K562 (cell line): ENCODE measurements around the gene TUT7. TPM values are rescaled to one million over a fixed set of nuclear protein-coding genes. Genes with fewer than 3 reads are reported as not detected.

Source experiments
- ARHGAP35 ChIP-seq: fragments of 450-650 bp; IDR thresholded peaks from 2 replicates; pipeline ENCODE4 v1.6.1; 2018; ENCODE audit not compliant: partially characterized antibody
- CBFB ChIP-seq: sonication (generic); formaldehyde crosslinking; IDR thresholded peaks from 2 replicates; pipeline ENCODE4 v1.4.0; 2020; ENCODE audit warnings: mild to moderate bottlenecking, missing genetic modification reagents
- CXXC5 ChIP-seq: fragments of 250-450 bp; sonication (Bioruptor Pico); IDR thresholded peaks from 2 replicates; pipeline ENCODE4 v1.8.0; 2022; ENCODE audit warnings: inconsistent platforms, mild to moderate bottlenecking, moderate library complexity
- E4F1 ChIP-seq: fragments of 250-450 bp; sonication (Bioruptor Pico); IDR thresholded peaks from 2 replicates; pipeline ENCODE4 v1.5.0; 2021; ENCODE audit warnings: mild to moderate bottlenecking, borderline replicate concordance
- HDAC8 ChIP-seq: fragments of 450-650 bp; IDR thresholded peaks from 2 replicates; pipeline ENCODE4 v1.6.1; 2016; ENCODE audit warnings: mild to moderate bottlenecking, missing genetic modification characterization, moderate library complexity, missing compliant biosample characterization
- MCM3 ChIP-seq: fragments of 450-650 bp; IDR thresholded peaks from 2 replicates; pipeline ENCODE4 v1.6.1; 2016
- MLLT1 ChIP-seq, 2 experiments: fragments of 450-650 bp; IDR thresholded peaks; 2 replicates each; pipeline ENCODE4 v1.6.1; 2016
- NRF1 ChIP-seq, 2 experiments: fragments of 450-650 bp; IDR thresholded peaks in 1 of 2; conservative IDR thresholded peaks in 1 of 2; 2 replicates each; pipeline ENCODE4 v1.6.1; 2014; ENCODE audit warnings: mild to moderate bottlenecking in 2 of 2
- POLR2A ChIP-seq: fragments of 450-650 bp; conservative IDR thresholded peaks from 2 replicates; pipeline ENCODE4 v1.6.1; 2016
- SMAD1 ChIP-seq: fragments of 150-350 bp; IDR thresholded peaks from 2 replicates; pipeline ENCODE4 v1.6.1; 2014; ENCODE audit warnings: low read length, low read depth; ENCODE audit not compliant: partially characterized antibody
- SP2 ChIP-seq: IDR thresholded peaks from 2 replicates; pipeline ENCODE4 v1.6.1; 2011; ENCODE audit warnings: mild to moderate bottlenecking, low read depth, low read length, moderate library complexity; ENCODE audit not compliant: poor library complexity, severe bottlenecking; ENCODE audit errors: extremely low read depth
- TAF9B ChIP-seq: fragments of 450-650 bp; IDR thresholded peaks from 2 replicates; pipeline ENCODE4 v1.6.1; 2018; ENCODE audit warnings: mild to moderate bottlenecking; ENCODE audit not compliant: partially characterized antibody
- TCFL5 ChIP-seq: fragments of 250-450 bp; sonication (Bioruptor Pico); conservative IDR thresholded peaks from 2 replicates; pipeline ENCODE4 v1.6.1; 2021; ENCODE audit warnings: mild to moderate bottlenecking, moderate library complexity, matching md5 sums
- ZFP91 ChIP-seq: sonication (generic); formaldehyde crosslinking; IDR thresholded peaks from 2 replicates; pipeline ENCODE4 v1.8.0; 2022; ENCODE audit warnings: mild to moderate bottlenecking, missing genetic modification reagents
- ZNF140 ChIP-seq: fragments of 250-450 bp; sonication (Bioruptor Pico); IDR thresholded peaks from 2 replicates; pipeline ENCODE4 v1.8.0; 2021; ENCODE audit warnings: moderate library complexity, mild to moderate bottlenecking, inconsistent platforms
- ZNF41 ChIP-seq: fragments of 250-450 bp; sonication (Bioruptor Pico); conservative IDR thresholded peaks from 2 replicates; pipeline ENCODE4 v1.4.0; 2020; ENCODE audit warnings: mild to moderate bottlenecking
- ZNF436 ChIP-seq: fragments of 250-450, 450-650 bp; sonication (Bioruptor Pico); formaldehyde crosslinking; IDR thresholded peaks from 2 replicates; pipeline ENCODE4 v1.7.0; 2020; ENCODE audit warnings: mild to moderate bottlenecking
- ZNF507 ChIP-seq: conservative IDR thresholded peaks from 2 replicates; pipeline ENCODE4 v1.6.1; 2017; ENCODE audit warnings: missing genetic modification characterization, missing compliant biosample characterization
- ZSCAN29 ChIP-seq: fragments of 450-650 bp; IDR thresholded peaks from 2 replicates; pipeline ENCODE4 v1.6.1; 2017
- ZZZ3 ChIP-seq: fragments of 450-650 bp; IDR thresholded peaks from 2 replicates; pipeline ENCODE4 v1.6.1; 2016; ENCODE audit warnings: antibody characterized with exemption, mild to moderate bottlenecking, moderate library complexity
- polyA plus RNA-seq, 8 experiments: library from polyadenylated mRNA; depleted of rRNA in 4 of 8; stranded (reverse) in 5 of 8; unstranded in 3 of 8; fragments of >200 nt; fragmentation: Nextera tagmentation in 2 of 8; fragmentation: Illumina TruSeq in 1 of 8; extraction: Ambion mirVana in 2 of 8; extraction: Trizol in 1 of 8; gene quantifications; 2 replicates each; pipeline versions ENCODE4 v1.2.1 to v1.2.3, GENCODE V29; 2011 to 2014; ENCODE audit warnings: inconsistent platforms in 1 of 8, missing spikeins in 1 of 8
- total RNA-seq, 7 experiments: library from RNA; depleted of rRNA in 6 of 7; stranded (reverse); fragments of >200 nt in 6 of 7; fragmentation: Illumina TruSeq in 2 of 7; extraction: Trizol in 2 of 7; gene quantifications; 2 replicates each; pipeline versions ENCODE4 v1.2.1 to v1.2.3, GENCODE V29; 2011 to 2021; ENCODE audit warnings: low replicate concordance in 1 of 7
- TF ChIP-seq, protein P1 (sequence below), 2 experiments: IDR thresholded peaks; 2 replicates each; pipeline ENCODE4 v1.6.1; 2011; ENCODE audit warnings: borderline replicate concordance in 1 of 2, control low read depth in 1 of 2, low read depth in 1 of 2, low read length in 1 of 2, mild to moderate bottlenecking in 1 of 2, mixed read lengths in 1 of 2, moderate library complexity in 1 of 2; ENCODE audit not compliant: insufficient read depth in 1 of 2, insufficient read length in 1 of 2, poor library complexity in 1 of 2, severe bottlenecking in 1 of 2; ENCODE audit errors: extremely low read depth in 1 of 2

TUT7 gene
- total and polyA plus RNA-seq, 9 of the 15 experiments (the other 6 are each of a cell fraction or from before 2014, with no cell fraction given): 5.9 to 26.9 (median 15.2) TPM

GRCh38 chr9:86282077-86282978, 71.9 kb downstream of the TUT7 start, which contains the start of gene ISCA1 (continued):
- TF ChIP-seq, protein P1, sequence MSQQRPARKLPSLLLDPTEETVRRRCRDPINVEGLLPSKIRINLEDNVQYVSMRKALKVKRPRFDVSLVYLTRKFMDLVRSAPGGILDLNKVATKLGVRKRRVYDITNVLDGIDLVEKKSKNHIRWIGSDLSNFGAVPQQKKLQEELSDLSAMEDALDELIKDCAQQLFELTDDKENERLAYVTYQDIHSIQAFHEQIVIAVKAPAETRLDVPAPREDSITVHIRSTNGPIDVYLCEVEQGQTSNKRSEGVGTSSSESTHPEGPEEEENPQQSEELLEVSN (IDR thresholded peaks at IDR 0.05; ENCODE audit: borderline replicate concordance in 1 of 2, extremely low read depth in 1 of 2, insufficient read depth in 1 of 2, insufficient read length in 1 of 2, low read depth in 1 of 2, low read length in 1 of 2, poor library complexity in 1 of 2, severe bottlenecking in 1 of 2): peak; percentile 8 to 26
- TF ChIP-seq MLLT1 (IDR thresholded peaks at IDR 0.05) (peak in 1 of 2 experiments; percentile 60; a peak in 2 of 4 replicates), HDAC8 (no peak), ZNF507 (tag) (no peak), ZSCAN29 (no peak), ZNF41 (CRISPR knock-in tag) (no peak), CXXC5 (peak; percentile 78), NRF1 (conservative IDR thresholded peaks at IDR 0.05 in 1 of 2, IDR thresholded peaks at IDR 0.05 in 1 of 2) (peak; percentile 76 to 80), POLR2A (peak; percentile 92), ZNF140 (no peak), SP2 (no peak), TCFL5 (CRISPR knock-in tag) (no peak), E4F1 (CRISPR knock-in tag) (no peak), ZZZ3 (no peak), SMAD1 (no peak), ZFP91 (CRISPR knock-in tag) (no peak), CBFB (CRISPR knock-in tag) (no peak), TAF9B (peak; percentile 78), MCM3 (no peak), ARHGAP35 (no peak), ZNF436 (CRISPR knock-in tag) (no peak)
